ENCODE results near the gene VN1R5. TPM values are rescaled to one million over a fixed set of nuclear protein-coding genes. Genes with fewer than 3 reads are reported as not detected.
A peak's percentile ranks its signal among the peaks of the same experiment; 100 is the strongest.

Gene VN1R5
- total and polyA plus RNA-seq, 2 donors (not counting 3 experiments of a cell fraction or from before 2014, with no cell fraction given), result not detected

- intact Hi-C loops (cut with micrococcal nuclease) (loop anchor here (1.0 to 10.0 kb wide), 5 partner anchors 108 to 276 kb away; partner anchors contain the start of genes AHCTF1, ZNF496, ZNF669 and ZNF670), dilution Hi-C loops (cut with MboI; ENCODE audit: extremely low pct_ligation_motif_present, low sequenced_read_pairs) (no loop called here)
- peak overlapping the region; percentile 92 for H3K27ac ChIP-seq (ENCODE audit: insufficient read depth, low read depth, low read length)
- H3K9me3 ChIP-seq (replicated peaks; ENCODE audit: control insufficient read depth, insufficient read depth, low read length), result no peaks in the 10 kb centered on the region
- CTCF ChIA-PET, result interaction anchor here (1.1 to 1.4 kb wide), 2 partner anchors 10 to 162 kb away, joined by 3 to 6 read pairs; no protein-coding TSS in a partner anchor
- H3K4me3 ChIP-seq (replicated peaks in 1 of 3; ENCODE audit: insufficient read depth in 1 of 3, low read depth in 1 of 3, low read length in 3 of 3), result peak overlapping the region; percentile 72 to 90 (median 81)
- BruUV-seq (replicated peaks), result TSS peak; percentile 89
- H4K20me1 ChIP-seq (replicated peaks; ENCODE audit: control insufficient read depth, extremely low read depth, insufficient read depth, low read length), result no peaks in the 10 kb centered on the region
- FAIRE-seq, result peak; percentile 97
- peaks cover 10% of the 10 kb centered on the region for H3K4me1 ChIP-seq (ENCODE audit: control insufficient read depth, extremely low read depth, insufficient read depth, low read length)
- peak overlapping the region; percentile 85 for H2AFZ ChIP-seq (ENCODE audit: low read depth, low read length)
- peaks cover 0 to 4% of the 10 kb centered on the region in 2 experiments for H3K36me3 ChIP-seq (ENCODE audit: control insufficient read depth in 2 of 2, extremely low read depth in 1 of 2, insufficient read depth in 2 of 2, low read length in 2 of 2)
- TF ChIP-seq EZH2 (IDR thresholded peaks at IDR 0.05; ENCODE audit: borderline replicate concordance, low read depth, low read length, severe bottlenecking), result no peak
- TF ChIP-seq POLR2A (IDR thresholded peaks at IDR 0.05; ENCODE audit: low read depth, low read length), result peak; percentile 84
- no peak for TF ChIP-seq MYC (IDR thresholded peaks at IDR 0.05; ENCODE audit: low read depth, low read length)
- TF ChIP-seq POLR2AphosphoS5 (IDR thresholded peaks at IDR 0.05; ENCODE audit: insufficient read depth, low read depth, low read length), result peak; percentile 89
- DNase-seq (ENCODE audit: low read depth, low spot score), result peak; percentile 92
- H3K9me1 ChIP-seq (replicated peaks; ENCODE audit: control insufficient read depth, extremely low read depth, insufficient read depth, low read length), result no peaks in the 10 kb centered on the region
- POLR2A ChIA-PET, result interaction anchor here (0.6 kb wide), 1 partner anchor 1775 kb away, joined by 3 read pairs; no protein-coding TSS in a partner anchor
- peaks cover 48% of the 10 kb centered on the region for H3K79me2 ChIP-seq (ENCODE audit: control insufficient read depth, insufficient read depth, low read length)
- peaks cover 0 to 18% of the 10 kb centered on the region in 2 experiments for H3K27me3 ChIP-seq (ENCODE audit: control insufficient read depth in 2 of 2, insufficient read depth in 2 of 2, low read length in 2 of 2)
- H3K9ac ChIP-seq (replicated peaks; ENCODE audit: extremely low read depth, insufficient read depth, low read length), result peak overlapping the region; percentile 93
- peak overlapping the region; percentile 90 for H3K4me2 ChIP-seq (ENCODE audit: insufficient read depth, low read length)
These were observed 45.3 kb upstream of the VN1R5 start for GRCh38 chr1:247210376-247211117.

GRCh38 chr1:247211339-247211738 is 44.5 kb upstream of the VN1R5 start:
- no peak overlapping the region for H2AFZ ChIP-seq (ENCODE audit: low read depth, low read length)
- no TSS peak for BruUV-seq (replicated peaks)
- ChIA-PET POLR2A (no interaction called here), CTCF (no interaction called here)
- H3K79me2 ChIP-seq (ENCODE audit: control insufficient read depth, insufficient read depth, low read length), result peaks cover 41% of the 10 kb centered on the region
- H3K27me3 ChIP-seq (ENCODE audit: control insufficient read depth in 2 of 2, insufficient read depth in 2 of 2, low read length in 2 of 2), result peaks cover 0 to 22% of the 10 kb centered on the region in 2 experiments
- H3K4me1 ChIP-seq (ENCODE audit: control insufficient read depth, extremely low read depth, insufficient read depth, low read length), result peaks cover 10% of the 10 kb centered on the region
- H3K9me3 ChIP-seq (replicated peaks; ENCODE audit: control insufficient read depth, insufficient read depth, low read length), result no peaks in the 10 kb centered on the region
- FAIRE-seq (no peak), DNase-seq (ENCODE audit: low read depth, low spot score) (no peak)
- no peak overlapping the region for H3K4me3 ChIP-seq (replicated peaks in 1 of 3; ENCODE audit: insufficient read depth in 1 of 3, low read depth in 1 of 3, low read length in 3 of 3)
- intact Hi-C loops (cut with micrococcal nuclease) (loop anchor here (5.0 to 10.0 kb wide), 3 partner anchors 109 to 277 kb away; partner anchors contain the start of genes AHCTF1, ZNF669 and ZNF695), dilution Hi-C loops (cut with MboI; ENCODE audit: extremely low pct_ligation_motif_present, low sequenced_read_pairs) (no loop called here)
- TF ChIP-seq FOS (IDR thresholded peaks at IDR 0.05; ENCODE audit: borderline replicate concordance, insufficient read depth, low read length) (no peak), CTCF (IDR thresholded peaks at IDR 0.05; ENCODE audit: extremely low read depth in 1 of 2, insufficient read depth in 1 of 2, low read depth in 1 of 2, low read length in 2 of 2) (no peak), JUN (IDR thresholded peaks at IDR 0.05; ENCODE audit: borderline replicate concordance, insufficient read depth, insufficient read length, low read depth) (no peak), EZH2 (IDR thresholded peaks at IDR 0.05; ENCODE audit: borderline replicate concordance, low read depth, low read length, severe bottlenecking) (no peak), GATA2 (IDR thresholded peaks at IDR 0.05; ENCODE audit: insufficient read depth, insufficient read length, low read depth, low read length) (no peak), MAX (IDR thresholded peaks at IDR 0.05; ENCODE audit: insufficient read depth, insufficient read length) (no peak), MYC (IDR thresholded peaks at IDR 0.05; ENCODE audit: low read depth, low read length) (no peak), POLR2A (IDR thresholded peaks at IDR 0.05; ENCODE audit: low read depth, low read length) (no peak), POLR2AphosphoS5 (IDR thresholded peaks at IDR 0.05; ENCODE audit: insufficient read depth, low read depth, low read length) (no peak)
- H3K36me3 ChIP-seq (ENCODE audit: control insufficient read depth in 2 of 2, extremely low read depth in 1 of 2, insufficient read depth in 2 of 2, low read length in 2 of 2), result peaks cover 0 to 2% of the 10 kb centered on the region in 2 experiments
- H3K9me1 ChIP-seq (replicated peaks; ENCODE audit: control insufficient read depth, extremely low read depth, insufficient read depth, low read length), result no peaks in the 10 kb centered on the region
- no peak overlapping the region for H3K9ac ChIP-seq (replicated peaks; ENCODE audit: extremely low read depth, insufficient read depth, low read length)
- H3K4me2 ChIP-seq (ENCODE audit: insufficient read depth, low read length), result no peak overlapping the region
- no peak overlapping the region for H3K27ac ChIP-seq (ENCODE audit: insufficient read depth, low read depth, low read length)
- no peaks in the 10 kb centered on the region for H4K20me1 ChIP-seq (replicated peaks; ENCODE audit: control insufficient read depth, extremely low read depth, insufficient read depth, low read length)

Measured in endothelial cell of umbilical vein (primary cell).